ENCODE measurements around the gene NUP85. TPM values are rescaled to one million over a fixed set of nuclear protein-coding genes. Genes with fewer than 3 reads are reported as not detected.

The NUP85 gene, protein sequence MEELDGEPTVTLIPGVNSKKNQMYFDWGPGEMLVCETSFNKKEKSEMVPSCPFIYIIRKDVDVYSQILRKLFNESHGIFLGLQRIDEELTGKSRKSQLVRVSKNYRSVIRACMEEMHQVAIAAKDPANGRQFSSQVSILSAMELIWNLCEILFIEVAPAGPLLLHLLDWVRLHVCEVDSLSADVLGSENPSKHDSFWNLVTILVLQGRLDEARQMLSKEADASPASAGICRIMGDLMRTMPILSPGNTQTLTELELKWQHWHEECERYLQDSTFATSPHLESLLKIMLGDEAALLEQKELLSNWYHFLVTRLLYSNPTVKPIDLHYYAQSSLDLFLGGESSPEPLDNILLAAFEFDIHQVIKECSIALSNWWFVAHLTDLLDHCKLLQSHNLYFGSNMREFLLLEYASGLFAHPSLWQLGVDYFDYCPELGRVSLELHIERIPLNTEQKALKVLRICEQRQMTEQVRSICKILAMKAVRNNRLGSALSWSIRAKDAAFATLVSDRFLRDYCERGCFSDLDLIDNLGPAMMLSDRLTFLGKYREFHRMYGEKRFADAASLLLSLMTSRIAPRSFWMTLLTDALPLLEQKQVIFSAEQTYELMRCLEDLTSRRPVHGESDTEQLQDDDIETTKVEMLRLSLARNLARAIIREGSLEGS
- total RNA-seq = 29.6 and 30.1 TPM in 2 replicates

DNA sequence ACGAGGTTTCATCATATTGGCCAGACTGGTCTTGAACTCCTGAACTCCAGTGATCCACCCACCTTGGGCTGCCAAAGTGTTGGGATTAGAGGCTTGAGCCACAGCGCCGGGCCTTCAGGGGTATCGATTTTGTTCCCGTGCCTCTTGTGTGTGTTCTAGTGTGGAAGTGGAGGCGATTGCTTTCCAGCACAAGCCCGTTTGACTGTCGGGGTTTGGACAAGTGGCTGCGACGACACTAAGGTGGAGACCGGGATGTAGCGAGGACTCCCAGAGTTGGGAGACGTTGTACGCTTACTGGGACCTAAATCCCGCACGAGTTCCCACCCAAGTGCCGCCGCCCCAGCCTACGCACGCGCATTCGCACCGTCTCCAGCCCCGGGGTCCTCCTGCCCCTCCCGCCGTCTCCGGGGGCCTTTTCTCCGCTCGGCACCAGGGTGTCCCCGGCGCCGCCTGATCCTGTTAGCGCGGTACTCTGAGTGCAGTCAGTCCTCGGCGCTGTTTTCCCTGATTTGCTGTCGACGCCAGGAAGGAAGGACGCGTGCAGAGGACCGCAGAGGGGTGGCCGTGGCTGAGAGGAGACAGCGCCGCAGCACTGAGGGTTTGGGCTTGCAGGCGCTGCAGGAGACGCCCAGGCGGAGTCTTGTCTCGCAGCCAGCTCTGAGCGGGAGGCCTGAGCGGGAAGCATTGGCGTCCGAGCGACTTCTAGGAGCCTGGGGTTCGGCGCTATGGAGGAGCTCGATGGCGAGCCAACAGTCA, at the start of gene NUP85:
NUP85 (plus strand) TSS at position 643 of the 756 bp plus-strand sequence; CDS start at position 726, 83 bp downstream.

DNA sequence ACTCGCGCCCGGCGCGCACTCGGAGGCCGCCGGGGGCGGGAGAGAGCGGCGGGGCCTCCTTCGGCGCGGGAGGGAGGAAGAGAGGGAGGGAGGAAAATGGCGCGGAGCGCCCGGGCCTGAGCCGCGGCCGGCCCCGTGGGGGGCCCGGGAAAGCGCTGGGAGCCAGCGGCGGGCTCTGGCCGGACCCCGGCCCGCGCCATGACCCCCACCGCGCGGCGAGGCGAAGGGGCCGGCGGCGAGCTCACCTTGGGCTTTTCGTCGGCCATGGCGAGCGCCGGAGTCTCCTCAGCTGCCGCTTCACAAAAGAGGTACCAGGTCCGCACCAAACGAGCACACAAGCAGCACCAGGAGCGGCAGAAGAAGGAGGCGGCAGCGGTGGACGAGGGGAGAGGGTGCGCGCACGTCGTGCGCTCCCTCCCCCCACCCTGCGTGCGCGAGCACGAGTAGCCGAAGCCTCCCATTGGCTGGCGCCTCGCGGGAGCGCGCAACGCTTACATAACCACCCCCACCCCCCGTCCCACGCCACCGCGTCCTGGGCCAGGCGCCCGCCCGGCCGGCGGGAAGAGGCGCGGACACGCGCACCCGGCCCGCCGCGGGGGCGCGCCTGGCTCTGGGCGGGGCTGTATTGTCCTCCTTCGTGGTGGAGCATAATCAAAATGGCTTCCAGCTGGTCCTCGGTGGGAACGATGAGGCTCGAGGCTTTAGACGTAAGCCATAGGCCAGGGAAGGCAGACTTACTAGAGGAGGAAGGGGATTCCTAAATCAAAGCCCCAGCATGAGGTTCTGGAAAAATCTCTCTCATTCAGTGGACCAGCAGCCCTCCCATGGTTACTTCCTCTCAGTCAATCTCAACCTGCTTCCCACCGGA, 22.7 kb upstream of the NUP85 start, which contains the start of gene SUMO2:
SUMO2 (minus strand) TSS at position 391 of the 868 bp plus-strand sequence; CDS start at position 266, 125 bp downstream.

DNA sequence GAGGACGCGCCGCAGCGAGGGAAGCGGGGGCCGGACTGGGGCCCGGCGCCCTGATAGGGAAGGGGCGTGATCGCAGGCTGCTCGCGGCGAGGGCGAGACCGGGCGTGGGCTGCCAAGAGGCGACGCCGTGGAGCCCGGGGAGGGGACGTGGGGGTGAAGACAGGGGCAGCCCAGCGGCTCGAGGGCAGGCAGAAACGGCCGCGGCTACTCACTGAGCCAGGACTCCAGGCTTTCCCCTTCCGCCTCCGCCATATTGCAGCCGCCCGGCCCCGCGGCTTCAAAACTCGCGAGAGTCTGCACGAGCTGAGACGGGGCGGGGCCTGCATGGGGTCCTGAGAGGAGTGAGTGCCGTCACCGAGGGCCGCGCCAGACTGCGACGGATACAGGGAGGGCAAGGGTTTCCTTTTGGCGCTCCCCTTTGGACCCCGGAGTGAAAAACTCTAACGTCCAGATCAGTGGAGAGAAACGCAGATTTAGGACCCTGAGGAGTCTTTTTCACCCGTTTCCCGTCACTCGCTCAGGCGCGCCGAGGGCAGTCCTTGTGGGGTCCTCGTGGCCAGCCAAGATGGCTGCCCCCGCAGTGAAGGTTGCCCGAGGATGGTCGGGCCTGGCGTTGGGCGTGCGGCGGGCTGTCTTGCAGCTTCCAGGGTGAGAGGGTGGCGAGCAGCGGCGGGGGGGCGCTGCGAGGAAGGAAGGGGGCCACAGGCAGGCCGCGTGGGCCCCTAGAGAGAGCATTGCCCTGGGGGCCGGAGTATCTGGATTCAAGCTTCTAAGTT, 56.0 kb downstream of the NUP85 start, which contains the start of the genes GGA3 and MRPS7:
GGA3 (minus strand) TSS at position 271 of the 776 bp plus-strand sequence; CDS start at position 252, 19 bp downstream.
MRPS7 (plus strand) TSS at position 544 of the 776 bp plus-strand sequence; CDS start at position 566, 22 bp downstream.

DNA sequence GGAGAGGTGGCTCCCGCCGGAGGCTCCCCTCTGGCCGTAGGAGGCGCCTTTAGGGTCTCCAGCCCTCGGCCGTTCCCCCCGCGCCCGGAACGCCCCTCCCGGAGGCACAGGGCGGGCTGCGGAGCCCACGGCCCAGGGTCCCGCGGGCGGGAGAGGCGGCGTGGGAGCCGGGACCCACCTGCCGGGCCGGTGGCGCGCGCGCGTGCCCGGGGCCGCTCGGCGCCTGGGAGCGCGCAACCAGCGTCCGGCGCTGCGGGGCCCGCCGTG, 65.4 kb downstream of the NUP85 start, which contains the start of gene MIF4GD:
MIF4GD (minus strand) TSS at position 266 of the 267 bp plus-strand sequence. CDS start 1,036 bp downstream, outside the sequence.

Other genes starting within 250 kb of the NUP85 start
- gene HID1, start 232.9 kb upstream of the NUP85 start, total RNA-seq = 5.2 TPM in 1 of 2 replicates, not detected in the other
- gene CDR2L, start 218.0 kb upstream of the NUP85 start, total RNA-seq = 20.7 and 23.6 TPM in 2 replicates
- 39.0 and 40.1 TPM in 2 replicates for gene MRPL58, start 193.0 kb upstream of the NUP85 start, total RNA-seq
- gene ATP5PD, start 158.7 kb upstream of the NUP85 start, total RNA-seq = 216 and 251 TPM in 2 replicates
- 13.0 and 20.0 TPM in 2 replicates for gene KCTD2, start 158.5 kb upstream of the NUP85 start, total RNA-seq
- gene SLC16A5, start 117.7 kb upstream of the NUP85 start, total RNA-seq = 5.0 and 6.0 TPM in 2 replicates
- gene ARMC7, start 95.7 kb upstream of the NUP85 start, total RNA-seq = 3.0 and 12.7 TPM in 2 replicates
- 90.9 and 108 TPM in 2 replicates for gene NT5C, start 73.9 kb upstream of the NUP85 start, total RNA-seq
- 75.4 and 105 TPM in 2 replicates for gene JPT1, start 51.2 kb upstream of the NUP85 start, total RNA-seq
- gene SUMO2, start 22.7 kb upstream of the NUP85 start, total RNA-seq = 73.5 and 82.2 TPM in 2 replicates
- 12.8 and 15.6 TPM in 2 replicates for gene GGA3, start 55.9 kb downstream of the NUP85 start, total RNA-seq
- 22.6 and 52.7 TPM in 2 replicates for gene MRPS7, start 56.2 kb downstream of the NUP85 start, total RNA-seq
- gene MIF4GD, start 65.6 kb downstream of the NUP85 start, total RNA-seq = 6.9 and 7.8 TPM in 2 replicates
- gene SLC25A19, start 83.8 kb downstream of the NUP85 start, total RNA-seq = 5.0 and 6.4 TPM in 2 replicates
- 44.3 and 71.6 TPM in 2 replicates for gene GRB2, start 200.0 kb downstream of the NUP85 start, total RNA-seq

Data from pericardium fibroblast (primary cell).